Sigmoid colon (tissue), 3 donors: ENCODE results near the gene HECTD4.

Experiments used
- CTCF ChIP-seq, 4 experiments: fragments of 450-650 bp in 3 of 4; fragments of 200-600 bp in 1 of 4; IDR thresholded peaks; one replicate each; pipeline ENCODE4 v1.5.1; 2016 to 2019; ENCODE audit warnings: antibody characterized with exemption in 4 of 4, mild to moderate bottlenecking in 3 of 4, moderate library complexity in 2 of 4
- POLR2A ChIP-seq, 2 donors: fragments of 450-650 bp; IDR thresholded peaks; one replicate each; pipeline ENCODE4 v1.6.1; 2016; ENCODE audit warnings: antibody characterized with exemption in 2 of 2, mild to moderate bottlenecking in 2 of 2, moderate library complexity in 2 of 2

GRCh38 chr12:112133418-112133817, 248.8 kb downstream of the HECTD4 start:
- TF ChIP-seq CTCF (IDR thresholded peaks at IDR 0.05) (no peak), POLR2A (IDR thresholded peaks at IDR 0.05) (no peak)
